A549 (cell line): ENCODE data around the gene SKOR2. TPM values are rescaled to one million over a fixed set of nuclear protein-coding genes. Genes with fewer than 3 reads are reported as not detected.
A peak's percentile ranks its signal among the peaks of the same experiment; 100 is the strongest.

Experiments used
- ATAC-seq, 2 experiments: fragments of 200-7000 bp in 1 of 2; fragments of >200 bp in 1 of 2; cut with Nextera tagmentation in 1 of 2; cut with Tn5 transposase in 1 of 2; 3 replicates each; pipeline versions ENCODE4 v1.8.0 to v1.9.1; 2018 to 2020; ENCODE audit warnings: mild to moderate bottlenecking in 1 of 2, moderate library complexity in 1 of 2
- CTCF ChIA-PET: fragments of 300-600 bp; sonication (Branson Sonifier 250); formaldehyde crosslinking; extraction: SDS; loops from one replicate; lab custom pipeline; 2021; ENCODE audit warnings: antibody characterized with exemption, inconsistent platforms; lab: Yijun Ruan, JAX
- POLR2A ChIA-PET: fragments of 350-600 bp; formaldehyde crosslinking; extraction: SDS; loops from one replicate; lab custom pipeline; 2021; ENCODE audit warnings: antibody characterized with exemption, inconsistent platforms; lab: Yijun Ruan, JAX
- DNase-seq, 2 experiments: peaks; one replicate each; pipeline versions ENCODE4 v3.0.0 to v3.0.0-alpha.2; 2011 to 2016; ENCODE audit warnings: low read depth in 1 of 2, low spot score in 1 of 2
- FAIRE-seq: peaks from 2 replicates; lab custom pipeline; 2011; peaks lifted over from hg19 to GRCh38; lab: Jason Lieb, UNC
- H3K27ac ChIP-seq, 2 experiments: fragments of >200 bp; sonication (Bioruptor Twin); formaldehyde crosslinking; 3 replicates each; pipeline ENCODE4 v1.5.1; 2016 to 2017
- H3K4me1 ChIP-seq: fragments of >200 bp; sonication (Bioruptor Twin); formaldehyde crosslinking; 3 replicates; pipeline ENCODE4 v1.6.1; 2016
- H3K4me2 ChIP-seq: fragments of >200 bp; sonication (Bioruptor Twin); formaldehyde crosslinking; 3 replicates; pipeline ENCODE4 v1.6.1; 2016
- H3K4me3 ChIP-seq: fragments of >200 bp; sonication (Bioruptor Twin); formaldehyde crosslinking; 3 replicates; pipeline ENCODE4 v1.5.1; 2016
- H3K9me3 ChIP-seq: fragments of >200 bp; sonication (Bioruptor Twin); formaldehyde crosslinking; 3 replicates; pipeline ENCODE4 v1.6.1; 2016
- CBX2 ChIP-seq: fragments of 200-600 bp; sonication (generic); IDR thresholded peaks from 2 replicates; pipeline ENCODE4 v1.6.1; 2016; ENCODE audit warnings: low read depth, mild to moderate bottlenecking, borderline replicate concordance
- CBX8 ChIP-seq: fragments of 200-600 bp; sonication (generic); IDR thresholded peaks from 2 replicates; pipeline ENCODE4 v1.6.1; 2016
- CEBPB ChIP-seq, 2 experiments: fragments of >200 bp in 1 of 2; sonication (Bioruptor Twin) in 1 of 2; formaldehyde crosslinking in 1 of 2; IDR thresholded peaks; 2 replicates each; pipeline ENCODE4 v1.6.1; 2012 to 2016
- CHD4 ChIP-seq: fragments of 200-600 bp; sonication (generic); IDR thresholded peaks from 2 replicates; pipeline ENCODE4 v1.6.1; 2016; ENCODE audit warnings: antibody characterized with exemption, mild to moderate bottlenecking, borderline replicate concordance
- EHF ChIP-seq: fragments of 250-450 bp; sonication (Bioruptor Pico); IDR thresholded peaks from 2 replicates; pipeline ENCODE4 v1.5.0; 2020; ENCODE audit warnings: mild to moderate bottlenecking
- EHMT2 ChIP-seq: fragments of 200-600 bp; sonication (generic); IDR thresholded peaks from 2 replicates; pipeline ENCODE4 v1.6.1; 2016; ENCODE audit warnings: antibody characterized with exemption, low read depth, mild to moderate bottlenecking, moderate library complexity
- ESRRA ChIP-seq: fragments of 150-350 bp; IDR thresholded peaks from 2 replicates; pipeline ENCODE4 v1.6.1; 2014; ENCODE audit warnings: mild to moderate bottlenecking, low read length, borderline replicate concordance
- FOSL2 ChIP-seq, 2 experiments: fragments of 450-650 bp in 1 of 2; fragments of >200 bp in 1 of 2; sonication (Bioruptor Twin) in 1 of 2; formaldehyde crosslinking; IDR thresholded peaks; 2 replicates each; pipeline versions ENCODE4 v1.5.0 to v1.6.1; 2016 to 2020; ENCODE audit warnings: mild to moderate bottlenecking in 1 of 2, moderate library complexity in 1 of 2
- FOXS1 ChIP-seq: fragments of 250-450 bp; sonication (Bioruptor Pico); IDR thresholded peaks from 2 replicates; pipeline ENCODE4 v1.5.0; 2020; ENCODE audit warnings: mild to moderate bottlenecking, moderate library complexity
- HDAC2 ChIP-seq: fragments of 200-600 bp; sonication (generic); IDR thresholded peaks from 2 replicates; pipeline ENCODE4 v1.6.1; 2016
- HOXA7 ChIP-seq: fragments of 250-450 bp; sonication (Bioruptor Pico); IDR thresholded peaks from 2 replicates; pipeline ENCODE4 v1.5.0; 2020; ENCODE audit warnings: mild to moderate bottlenecking, moderate library complexity
- HOXB13 ChIP-seq: fragments of 250-450 bp; sonication (Bioruptor Pico); IDR thresholded peaks from 2 replicates; pipeline ENCODE4 v1.5.0; 2020; ENCODE audit warnings: low read depth, mild to moderate bottlenecking, moderate library complexity
- HOXB5 ChIP-seq: fragments of 250-450 bp; sonication (Bioruptor Pico); IDR thresholded peaks from 2 replicates; pipeline ENCODE4 v1.5.0; 2020; ENCODE audit warnings: mild to moderate bottlenecking, moderate library complexity
- MYC ChIP-seq: IDR thresholded peaks from 2 replicates; pipeline ENCODE4 v1.6.1; 2012; ENCODE audit warnings: mild to moderate bottlenecking, inconsistent platforms, low read length, improper control_type of control experiment, borderline replicate concordance
- PHF8 ChIP-seq: fragments of 200-600 bp; sonication (generic); IDR thresholded peaks from 2 replicates; pipeline ENCODE4 v1.6.1; 2016; ENCODE audit warnings: low read depth, mild to moderate bottlenecking, antibody characterized with exemption, moderate library complexity, borderline replicate concordance
- POLR2AphosphoS2 ChIP-seq: conservative IDR thresholded peaks from 2 replicates; pipeline ENCODE4 v1.6.1; 2012; ENCODE audit warnings: low read length, improper control_type of control experiment, inconsistent platforms
- RARB ChIP-seq: fragments of 250-450 bp; sonication (Bioruptor Pico); IDR thresholded peaks from 2 replicates; pipeline ENCODE4 v1.8.0; 2021; ENCODE audit warnings: mild to moderate bottlenecking, moderate library complexity
- SREBF2 ChIP-seq: fragments of 450-650 bp; IDR thresholded peaks from 2 replicates; pipeline ENCODE4 v1.6.1; 2014; ENCODE audit warnings: mild to moderate bottlenecking, moderate library complexity
- ZC3H11A ChIP-seq: fragments of 450-650 bp; IDR thresholded peaks from 2 replicates; pipeline ENCODE4 v1.6.1; 2014; ENCODE audit warnings: antibody characterized with exemption, mild to moderate bottlenecking
- WGBS: methylation state at CpG from one replicate; pipeline ENCODE4 v1.1.6; 2017; ENCODE audit errors: missing lambda C conversion rate; 5-methylcytosine and 5-hydroxymethylcytosine counted together
- polyA plus RNA-seq, 4 experiments: library from polyadenylated mRNA; depleted of rRNA in 3 of 4; stranded (reverse); fragments of >200 nt; fragmentation: RNase III in 1 of 4; extraction: RNeasy Plus Mini Kit Qiagen cat#74134 plus additional on column Dnase treatment in 1 of 4; gene quantifications; 2 replicates in 3 of 4; 3 replicates in 1 of 4; pipeline ENCODE4 v1.2.3, GENCODE V29; 2011 to 2017
- TF ChIP-seq, protein P1 (sequence below): fragments of >200 bp; sonication (Bioruptor Twin); formaldehyde crosslinking; IDR thresholded peaks from 2 replicates; pipeline ENCODE4 v1.6.1; 2016
- TF ChIP-seq, protein P2 (sequence below): fragments of >200 bp; sonication (Bioruptor Twin); formaldehyde crosslinking; IDR thresholded peaks from 3 replicates; pipeline ENCODE4 v1.6.1; 2016

Gene SKOR2
- polyA plus RNA-seq, 2 of the 4 experiments (the other 2 are of a cell fraction): not detected

DNA sequence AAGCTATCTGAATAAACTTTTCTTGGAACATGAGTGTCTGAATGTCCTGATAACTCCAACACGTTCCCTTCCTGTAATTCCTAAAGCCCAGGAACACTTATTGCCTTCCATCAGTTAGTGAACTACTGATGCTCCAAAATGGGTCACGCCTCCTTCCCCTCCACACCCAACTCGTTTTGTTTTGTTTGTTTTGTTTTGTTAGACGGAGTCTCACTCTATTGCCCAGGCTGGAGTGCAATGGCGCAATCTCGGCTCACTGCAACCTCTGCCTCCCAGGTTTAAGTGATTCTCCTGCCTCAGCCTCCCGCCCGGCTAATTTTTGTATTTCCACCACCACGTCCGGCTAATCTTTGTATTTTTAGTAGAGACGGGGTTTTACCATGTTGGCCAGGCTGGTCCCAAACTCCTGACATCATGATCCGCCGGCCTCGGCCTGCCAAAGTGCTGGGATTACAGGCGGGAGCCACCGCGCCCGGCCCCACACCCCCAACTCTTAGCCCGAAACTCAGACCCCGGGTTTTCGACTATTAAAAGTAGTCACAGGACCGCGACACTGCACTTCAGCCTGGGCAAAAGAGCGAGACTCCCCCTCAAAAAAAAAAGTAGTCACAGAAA is 76.1 kb downstream of the SKOR2 start:
- POLR2A ChIA-PET: interaction anchor here (2.0 kb wide), 1 partner anchor 25 kb away, joined by 7 read pairs; the partner anchor contains the start of gene HDHD2
- ATAC-seq: peak; percentile 10 to 66; a peak in 3 of 6 replicates
- CTCF ChIA-PET: interaction anchor here (1.6 kb wide), 1 partner anchor 30 kb away, joined by 4 read pairs; no protein-coding TSS in a partner anchor
- Histone ChIP-seq H3K4me3 (peak overlapping the region; percentile 87), H3K4me2 (peak overlapping the region; percentile 91), H3K9me3 (no peaks in the 10 kb centered on the region), H3K4me1 (peaks cover 10% of the 10 kb centered on the region), H3K27ac (peak overlapping the region; percentile 91 to 98)
- no peak for FAIRE-seq
- TF ChIP-seq CEBPB (IDR thresholded peaks at IDR 0.05) (peak in 1 of 2 experiments; percentile 31; a peak in 1 of 4 replicates), ZC3H11A (no peak), MYC (no peak)
- WGBS: 0% methylated on average over 16 of the region's 24 CpGs
- no peak for DNase-seq

DNA sequence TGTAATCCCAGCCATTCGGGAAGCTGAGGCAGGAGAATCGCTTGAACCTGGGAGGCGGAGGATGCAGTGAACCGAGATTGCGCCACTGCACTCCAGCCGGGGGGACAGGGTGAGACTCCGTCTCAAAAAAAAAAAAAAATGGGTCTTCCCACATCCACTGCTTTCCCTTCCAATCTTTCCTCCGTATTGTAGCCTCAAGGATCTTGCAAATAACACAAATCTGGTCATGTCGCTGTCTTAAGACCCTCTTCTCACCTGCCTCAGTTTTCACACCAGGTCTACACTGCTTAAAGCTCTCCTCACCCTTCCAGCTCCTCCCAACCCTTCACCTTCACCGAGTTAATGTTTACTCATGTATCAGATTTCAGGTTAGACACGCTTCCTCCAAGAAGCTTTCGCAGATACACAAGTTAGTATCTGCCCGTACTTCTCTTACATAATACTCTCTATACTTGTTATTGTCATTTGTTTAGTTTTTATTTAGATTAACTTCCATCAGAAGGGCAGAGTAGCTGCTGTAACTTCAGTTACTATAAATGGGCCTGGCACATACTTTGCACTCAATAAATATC is 76.8 kb downstream of the SKOR2 start:
- POLR2A ChIA-PET: interaction anchor here (2.0 kb wide), 1 partner anchor 24 kb away, joined by 7 read pairs; the partner anchor contains the start of gene HDHD2
- H3K4me1 ChIP-seq: peaks cover 10% of the 10 kb centered on the region
- 65% methylated on average over 13 of the region's 13 CpGs for WGBS
- CTCF ChIA-PET: interaction anchor here (1.6 kb wide), 1 partner anchor 31 kb away, joined by 4 read pairs; no protein-coding TSS in a partner anchor
- FAIRE-seq: no peak
- H3K4me2 ChIP-seq: peak overlapping the region; percentile 91
- peak in 1 of 2 experiments; percentile 10 for DNase-seq
- H3K9me3 ChIP-seq: no peaks in the 10 kb centered on the region
- H3K27ac ChIP-seq: peak overlapping the region in 1 of 2 experiments; percentile 98; a peak in 4 of 6 replicates
- TF ChIP-seq HDAC2 (no peak), HOXB5 (no peak), HOXB13 (CRISPR knock-in tag) (no peak), EHF (CRISPR knock-in tag) (no peak), ESRRA (no peak), RARB (CRISPR knock-in tag) (no peak), CHD4 (no peak), CBX2 (no peak), CBX8 (no peak), FOXS1 (CRISPR knock-in tag) (no peak)
- TF ChIP-seq, protein P1, sequence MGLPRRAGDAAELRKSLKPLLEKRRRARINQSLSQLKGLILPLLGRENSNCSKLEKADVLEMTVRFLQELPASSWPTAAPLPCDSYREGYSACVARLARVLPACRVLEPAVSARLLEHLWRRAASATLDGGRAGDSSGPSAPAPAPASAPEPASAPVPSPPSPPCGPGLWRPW: no peak
- TF ChIP-seq, protein P2, sequence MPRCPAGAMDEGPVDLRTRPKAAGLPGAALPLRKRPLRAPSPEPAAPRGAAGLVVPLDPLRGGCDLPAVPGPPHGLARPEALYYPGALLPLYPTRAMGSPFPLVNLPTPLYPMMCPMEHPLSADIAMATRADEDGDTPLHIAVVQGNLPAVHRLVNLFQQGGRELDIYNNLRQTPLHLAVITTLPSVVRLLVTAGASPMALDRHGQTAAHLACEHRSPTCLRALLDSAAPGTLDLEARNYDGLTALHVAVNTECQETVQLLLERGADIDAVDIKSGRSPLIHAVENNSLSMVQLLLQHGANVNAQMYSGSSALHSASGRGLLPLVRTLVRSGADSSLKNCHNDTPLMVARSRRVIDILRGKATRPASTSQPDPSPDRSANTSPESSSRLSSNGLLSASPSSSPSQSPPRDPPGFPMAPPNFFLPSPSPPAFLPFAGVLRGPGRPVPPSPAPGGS: no peak
- no peak for ATAC-seq
- H3K4me3 ChIP-seq: peak overlapping the region; percentile 87

DNA sequence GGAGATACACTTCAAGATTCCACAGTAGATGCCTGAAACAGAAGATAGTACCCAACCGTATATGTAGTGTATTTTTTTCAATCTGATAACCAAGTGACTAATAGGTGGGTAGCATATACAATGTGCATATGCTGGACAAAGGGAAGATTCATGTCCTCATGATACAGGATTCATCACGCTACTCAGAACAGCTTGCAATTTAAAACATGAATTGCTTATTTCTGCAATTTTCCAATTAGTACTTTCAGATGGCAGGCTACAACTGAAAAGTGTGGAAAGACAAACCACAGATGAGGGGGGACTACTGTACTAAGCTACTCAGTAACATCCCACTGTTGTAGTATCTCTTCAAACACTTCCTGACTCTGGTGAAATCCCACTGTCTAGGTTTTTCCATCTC is 79.0 kb downstream of the SKOR2 start:
- ATAC-seq (no peak), DNase-seq (no peak), FAIRE-seq (no peak)
- Histone ChIP-seq H3K4me2 (no peak overlapping the region), H3K4me1 (peaks cover 10% of the 10 kb centered on the region), H3K4me3 (no peak overlapping the region), H3K9me3 (no peaks in the 10 kb centered on the region), H3K27ac (no peak overlapping the region)
- ChIA-PET POLR2A (no interaction called here), CTCF (no interaction called here)
- WGBS: 93% methylated on average over 2 of the region's 2 CpGs
- TF ChIP-seq EHMT2 (no peak), HOXA7 (CRISPR knock-in tag) (no peak), PHF8 (no peak), POLR2AphosphoS2 (no peak), FOSL2 (IDR thresholded peaks at IDR 0.05) (no peak), FOSL2 (CRISPR knock-in tag; IDR thresholded peaks at IDR 0.05) (no peak), SREBF2 (no peak)
